ENCODE measurements around the gene KCNE4.

GRCh38 chr2:223104336-223105132 is 52.5 kb downstream of the KCNE4 start:
- no peak for TF ChIP-seq SNAI2 (CRISPR knock-in tag; IDR thresholded peaks at IDR 0.05)
- TF ChIP-seq TOX (CRISPR knock-in tag; IDR thresholded peaks at IDR 0.05; ENCODE audit: borderline replicate concordance) = no peak
- no peak for TF ChIP-seq PATZ1 (CRISPR knock-in tag; IDR thresholded peaks at IDR 0.05; ENCODE audit: borderline replicate concordance)
- TF ChIP-seq ZFP30 (CRISPR knock-in tag; IDR thresholded peaks at IDR 0.05) = no peak
- no peak for TF ChIP-seq GLIS3 (CRISPR knock-in tag; IDR thresholded peaks at IDR 0.05)
- TF ChIP-seq PPARA (CRISPR knock-in tag; IDR thresholded peaks at IDR 0.05; ENCODE audit: borderline replicate concordance) = no peak
- TF ChIP-seq TSHZ2 (CRISPR knock-in tag; IDR thresholded peaks at IDR 0.05) = no peak
- no peak for TF ChIP-seq CREB5 (CRISPR knock-in tag; IDR thresholded peaks at IDR 0.05; ENCODE audit: low read depth)
